RPMI8226 (cell line): ENCODE measurements around the gene NMNAT3.

Experiments used
- DNase-seq: peaks from one replicate; pipeline ENCODE4 v3.0.0-alpha.2; 2015

NMNAT3 gene

GRCh38 chr3:139574026-139574947, 103.5 kb downstream of the NMNAT3 start:
- DNase-seq, result no peak

GRCh38 chr3:139572847-139573672, 104.7 kb downstream of the NMNAT3 start:
- DNase-seq, result no peak

- DNase-seq, result no peak
Measured at GRCh38 chr3:139571711-139572110, 106.1 kb downstream of the NMNAT3 start.

- DNase-seq, result no peak
Measured at GRCh38 chr3:139564294-139564861, 113.4 kb downstream of the NMNAT3 start.

GRCh38 chr3:139561959-139562676, 115.7 kb downstream of the NMNAT3 start:
- DNase-seq, result peak; percentile 37

GRCh38 chr3:139561255-139561817, 116.4 kb downstream of the NMNAT3 start:
- no peak for DNase-seq

- no peak for DNase-seq
Measured at GRCh38 chr3:139560411-139560810, 117.4 kb downstream of the NMNAT3 start.

- DNase-seq, result no peak
Measured at GRCh38 chr3:139559541-139559940, 118.2 kb downstream of the NMNAT3 start.

- DNase-seq, result no peak
Measured at GRCh38 chr3:139558351-139559266, 119.2 kb downstream of the NMNAT3 start.

- DNase-seq, result no peak
Measured at GRCh38 chr3:139557041-139557440, 120.7 kb downstream of the NMNAT3 start.

- DNase-seq, result no peak
Measured at GRCh38 chr3:139555249-139555648, 122.5 kb downstream of the NMNAT3 start.

GRCh38 chr3:139554628-139555027, 123.1 kb downstream of the NMNAT3 start:
- no peak for DNase-seq

GRCh38 chr3:139552632-139553365, 125.0 kb downstream of the NMNAT3 start:
- DNase-seq, result no peak

- no peak for DNase-seq
Measured at GRCh38 chr3:139548801-139549200, 129.0 kb downstream of the NMNAT3 start.

GRCh38 chr3:139547666-139548065, 130.1 kb downstream of the NMNAT3 start:
- no peak for DNase-seq

GRCh38 chr3:139546772-139547171, 131.0 kb downstream of the NMNAT3 start:
- peak; percentile 11 for DNase-seq

- no peak for DNase-seq
Measured at GRCh38 chr3:139541532-139542288, 136.1 kb downstream of the NMNAT3 start.

- DNase-seq, result no peak
Measured at GRCh38 chr3:139540651-139541531, 136.9 kb downstream of the NMNAT3 start.

- no peak for DNase-seq
Measured at GRCh38 chr3:139538733-139539132, 139.0 kb downstream of the NMNAT3 start.
